ENCODE results near the gene SDE2. TPM values are rescaled to one million over a fixed set of nuclear protein-coding genes. Genes with fewer than 3 reads are reported as not detected.

SDE2 gene
- total and polyA plus RNA-seq, 2 of the 8 experiments (the other 6 are each of a cell fraction or from before 2014, with no cell fraction given) = 8.5 to 16.7 TPM

GRCh38 chr1:225974454-225974853 is 24.7 kb downstream of the SDE2 start:
- no peak overlapping the region for H3K27ac ChIP-seq (ENCODE audit: low read depth, low read length)
- no peak overlapping the region for H3K4ac ChIP-seq (replicated peaks; ENCODE audit: insufficient read length, low read depth, low read length)
- no peak overlapping the region for H3K14ac ChIP-seq (ENCODE audit: insufficient read length)
- H3K9me3 ChIP-seq (ENCODE audit: insufficient read depth in 2 of 2, low read depth in 1 of 2, low read length in 1 of 2) = no peaks in the 10 kb centered on the region
- DNase-seq (ENCODE audit: low read depth in 1 of 2, low spot score in 2 of 2) (no peak), FAIRE-seq (no peak)
- no peaks in the 10 kb centered on the region for H3K79me2 ChIP-seq (ENCODE audit: control insufficient read depth in 1 of 2, insufficient read depth in 2 of 2, low read length in 2 of 2)
- H3K9ac ChIP-seq (replicated peaks in 1 of 4; ENCODE audit: extremely low read depth in 1 of 4, low read depth in 3 of 4, low read length in 3 of 4) = no peak overlapping the region
- H2BK20ac ChIP-seq (ENCODE audit: low read length) = no peak overlapping the region
- ChIA-PET CTCF (ENCODE audit: partially characterized antibody) (interaction anchor here (0.7 to 7.1 kb wide), 21 partner anchors 13 to 656 kb away, joined by 3 to 86 read pairs (median 4); partner anchors contain the start of gene PYCR2), POLR2A (ENCODE audit: partially characterized antibody) (interaction anchor here (1.0 to 1.5 kb wide), 4 partner anchors 12 to 88 kb away, joined by 3 to 5 read pairs (median 4); partner anchors contain the start of genes H3-3A and SDE2)
- no peak overlapping the region for H2AFZ ChIP-seq (ENCODE audit: low read length)
- no peaks in the 10 kb centered on the region for H3K79me1 ChIP-seq (ENCODE audit: low read depth, low read length)
- no peak overlapping the region; the same call in 1 of the 2 replicates for H2BK12ac ChIP-seq (ENCODE audit: low read depth, low read length)
- no peak overlapping the region for H3K56ac ChIP-seq (replicated peaks; ENCODE audit: insufficient read length, low read depth, low read length)
- no peak overlapping the region for H3K4me2 ChIP-seq (ENCODE audit: insufficient read depth in 1 of 2, low read depth in 2 of 2, low read length in 2 of 2)
- no peak overlapping the region for H3K23ac ChIP-seq (ENCODE audit: insufficient read length)
- H2BK15ac ChIP-seq (ENCODE audit: low read length) = no peak overlapping the region
- H2BK120ac ChIP-seq (replicated peaks; ENCODE audit: low read depth, low read length) = no peak overlapping the region
- H3K27me3 ChIP-seq (replicated peaks in 1 of 4; ENCODE audit: control insufficient read depth in 3 of 4, extremely low read depth in 1 of 4, insufficient read depth in 3 of 4, low read length in 3 of 4) = no peaks in the 10 kb centered on the region
- H2AK5ac ChIP-seq (ENCODE audit: low read depth, low read length) = no peak overlapping the region
- WGBS, 2 experiments (ENCODE audit: extremely low coverage in 1 of 2, insufficient coverage in 1 of 2, insufficient read length in 1 of 2, insufficient replicate concordance in 2 of 2, low coverage in 1 of 2, low lambda C conversion rate in 2 of 2, missing lambda C conversion rate in 1 of 2) = 90% methylated on average over 10 of the region's 10 CpGs; no CpG with 5 or more reads in 1 of the 2 experiments
- no peak overlapping the region for H3K18ac ChIP-seq (ENCODE audit: extremely low read depth, low read length)
- no peaks in the 10 kb centered on the region for H3K36me3 ChIP-seq (ENCODE audit: control insufficient read depth in 2 of 4, insufficient read depth in 4 of 4, low read length in 3 of 4)
- H3K23me2 ChIP-seq (ENCODE audit: low read depth, low read length) = no peaks in the 10 kb centered on the region; the same call in 1 of the 2 replicates
- no peaks in the 10 kb centered on the region for H3K4me1 ChIP-seq (replicated peaks in 1 of 4; ENCODE audit: control insufficient read depth in 3 of 4, insufficient read depth in 4 of 4, low read length in 3 of 4)
- H4K20me1 ChIP-seq (replicated peaks in 1 of 2; ENCODE audit: control insufficient read depth in 1 of 2, insufficient read depth in 2 of 2, low read length in 2 of 2) = no peaks in the 10 kb centered on the region
- no peak overlapping the region for H3K4me3 ChIP-seq (ENCODE audit: extremely low read depth in 1 of 4, insufficient read depth in 2 of 4, low read depth in 3 of 4, low read length in 4 of 4)
- H4K5ac ChIP-seq (ENCODE audit: insufficient read length, low read depth, low read length) = no peak overlapping the region
- no peak overlapping the region for H4K8ac ChIP-seq (ENCODE audit: extremely low read depth, insufficient read depth, low read length)
- H4K91ac ChIP-seq (replicated peaks; ENCODE audit: insufficient read length, low read length) = peak overlapping the region; percentile 37
- H2BK5ac ChIP-seq (ENCODE audit: low read depth, low read length) = no peak overlapping the region
- TF ChIP-seq POLR2AphosphoS5 (IDR thresholded peaks at IDR 0.05; ENCODE audit: low read depth, low read length) (no peak), POU5F1 (IDR thresholded peaks at IDR 0.05; ENCODE audit: low read depth, low read length) (no peak), SAP30 (IDR thresholded peaks at IDR 0.05; ENCODE audit: insufficient read depth, insufficient replicate concordance, low read length) (no peak), SUZ12 (IDR thresholded peaks at IDR 0.05; ENCODE audit: low read length) (no peak), SRF (IDR thresholded peaks at IDR 0.05; ENCODE audit: low read depth, low read length) (no peak), PHF8 (conservative IDR thresholded peaks at IDR 0.05; ENCODE audit: low read depth, low read length) (no peak), TEAD4 (IDR thresholded peaks at IDR 0.05; ENCODE audit: low read depth, low read length) (no peak), POLR2A (IDR thresholded peaks at IDR 0.05; ENCODE audit: control extremely low read depth in 1 of 2, low read depth in 2 of 2, low read length in 2 of 2) (no peak), KDM5A (IDR thresholded peaks at IDR 0.05; ENCODE audit: low read length) (no peak), SP4 (IDR thresholded peaks at IDR 0.05; ENCODE audit: low read length) (no peak)

Measured in H1 (cell line).